Neutrophil (primary cell): Measurements from ENCODE around the gene CIB4.

Source experiments
- H3K27ac ChIP-seq: fragments of 200-600 bp; sonication (generic); 2 replicates; pipeline ENCODE4 v1.5.1; 2016; ENCODE audit warnings: mild to moderate bottlenecking, moderate library complexity
- H3K27me3 ChIP-seq: fragments of 200-600 bp; sonication (generic); 2 replicates; pipeline ENCODE4 v1.6.0; 2016; ENCODE audit warnings: mild to moderate bottlenecking
- H3K36me3 ChIP-seq: fragments of 200-600 bp; sonication (generic); 2 replicates; pipeline ENCODE4 v1.5.1; 2017
- H3K4me1 ChIP-seq, 2 experiments: fragments of 200-600 bp in 1 of 2; sonication (generic) in 1 of 2; 1 replicate in 1 of 2; 2 replicates in 1 of 2; pipeline versions ENCODE4 v1.5.1 to v1.6.1; 2013 to 2016; ENCODE audit warnings: low read depth in 1 of 2, low read length in 1 of 2, mild to moderate bottlenecking in 1 of 2, moderate library complexity in 1 of 2; ENCODE audit not compliant: control insufficient read depth in 1 of 2, insufficient read depth in 1 of 2
- H3K4me3 ChIP-seq, 2 experiments: fragments of 200-600 bp in 1 of 2; sonication (generic) in 1 of 2; 1 replicate in 1 of 2; 2 replicates in 1 of 2; pipeline ENCODE4 v1.5.1; 2013 to 2016; ENCODE audit warnings: low read depth in 1 of 2, low read length in 1 of 2, mild to moderate bottlenecking in 1 of 2, moderate library complexity in 1 of 2
- H3K9me3 ChIP-seq: fragments of 200-600 bp; sonication (generic); 2 replicates; pipeline ENCODE4 v1.5.1; 2016
- CTCF ChIP-seq: fragments of 200-600 bp; sonication (generic); IDR thresholded peaks from 2 replicates; pipeline ENCODE4 v1.5.1; 2016; ENCODE audit warnings: antibody characterized with exemption

CIB4 gene

GRCh38 chr2:26598996-26599373, 42.2 kb downstream of the CIB4 start:
- Histone ChIP-seq H3K27ac (no peak overlapping the region), H3K9me3 (no peaks in the 10 kb centered on the region), H3K36me3 (no peaks in the 10 kb centered on the region), H3K27me3 (peaks cover 48% of the 10 kb centered on the region), H3K4me1 (no peaks in the 10 kb centered on the region), H3K4me3 (no peak overlapping the region)
- no peak for TF ChIP-seq CTCF

GRCh38 chr2:26598336-26598995, 42.7 kb downstream of the CIB4 start:
- Histone ChIP-seq H3K27ac (no peak overlapping the region), H3K4me3 (no peak overlapping the region), H3K27me3 (peaks cover 48% of the 10 kb centered on the region), H3K9me3 (no peaks in the 10 kb centered on the region), H3K4me1 (no peaks in the 10 kb centered on the region), H3K36me3 (no peaks in the 10 kb centered on the region)
- TF ChIP-seq CTCF = no peak

- no peak for TF ChIP-seq CTCF
- no peaks in the 10 kb centered on the region for H3K36me3 ChIP-seq
- no peak overlapping the region for H3K27ac ChIP-seq
- H3K27me3 ChIP-seq = peaks cover 41% of the 10 kb centered on the region
- no peaks in the 10 kb centered on the region for H3K9me3 ChIP-seq
- H3K4me1 ChIP-seq = no peaks in the 10 kb centered on the region
- H3K4me3 ChIP-seq = no peak overlapping the region
Measured at GRCh38 chr2:26597197-26597596, 44.0 kb downstream of the CIB4 start.

GRCh38 chr2:26595146-26595545, 46.0 kb downstream of the CIB4 start:
- no peak overlapping the region for H3K27ac ChIP-seq
- H3K4me1 ChIP-seq = no peaks in the 10 kb centered on the region
- no peaks in the 10 kb centered on the region for H3K9me3 ChIP-seq
- no peaks in the 10 kb centered on the region for H3K36me3 ChIP-seq
- no peak for TF ChIP-seq CTCF
- no peak overlapping the region for H3K4me3 ChIP-seq
- peaks cover 43% of the 10 kb centered on the region for H3K27me3 ChIP-seq

GRCh38 chr2:26591619-26592505, 49.3 kb downstream of the CIB4 start:
- Histone ChIP-seq H3K27ac (no peak overlapping the region), H3K9me3 (no peaks in the 10 kb centered on the region), H3K4me3 (no peak overlapping the region), H3K4me1 (no peaks in the 10 kb centered on the region), H3K36me3 (no peaks in the 10 kb centered on the region), H3K27me3 (peaks cover 45% of the 10 kb centered on the region)
- TF ChIP-seq CTCF = no peak
